Sigmoid colon (tissue), 7 donors: ENCODE results near the gene DOCK8. TPM values are rescaled to one million over a fixed set of nuclear protein-coding genes. Genes with fewer than 3 reads are reported as not detected.

ENCODE experiments used
- DNase-seq: peaks from one replicate; pipeline ENCODE4 v3.0.0-alpha.2; 2019
- H3K27ac ChIP-seq, 4 donors: fragments of 200-600 bp; sonication (generic); one replicate each; pipeline ENCODE4 v1.5.1; 2016 to 2019; ENCODE audit warnings: mild to moderate bottlenecking in 1 of 4
- H3K27me3 ChIP-seq, 3 donors: fragments of 200-600 bp; sonication (generic); one replicate each; pipeline ENCODE4 v1.5.1; 2019; ENCODE audit warnings: mild to moderate bottlenecking in 1 of 3
- H3K36me3 ChIP-seq, 4 donors: fragments of 200-600 bp; sonication (generic); one replicate each; pipeline ENCODE4 v1.5.1; 2016 to 2019
- H3K4me1 ChIP-seq, 4 donors: fragments of 200-600 bp; sonication (generic); one replicate each; pipeline ENCODE4 v1.5.1; 2017 to 2019
- H3K4me3 ChIP-seq, 4 donors: fragments of 200-600 bp; sonication (generic); one replicate each; pipeline ENCODE4 v1.5.1; 2017 to 2019; ENCODE audit warnings: mild to moderate bottlenecking in 2 of 4, moderate library complexity in 1 of 4
- H3K9me3 ChIP-seq, 4 donors: fragments of 200-600 bp in 3 of 4; sonication (generic) in 3 of 4; one replicate each; pipeline versions ENCODE4 v1.5.1 to v1.6.1; 2013 to 2019
- CTCF ChIP-seq, 4 experiments: fragments of 450-650 bp in 3 of 4; fragments of 200-600 bp in 1 of 4; IDR thresholded peaks; one replicate each; pipeline ENCODE4 v1.5.1; 2016 to 2019; ENCODE audit warnings: antibody characterized with exemption in 4 of 4, mild to moderate bottlenecking in 3 of 4, moderate library complexity in 2 of 4
- EP300 ChIP-seq, 4 donors: sonication (generic); formaldehyde crosslinking; IDR thresholded peaks; one replicate each; pipeline ENCODE4 v1.6.1; 2017; ENCODE audit warnings: antibody characterized with exemption in 4 of 4
- POLR2A ChIP-seq, 2 donors: fragments of 450-650 bp; IDR thresholded peaks; one replicate each; pipeline ENCODE4 v1.6.1; 2016; ENCODE audit warnings: antibody characterized with exemption in 2 of 2, mild to moderate bottlenecking in 2 of 2, moderate library complexity in 2 of 2
- POLR2AphosphoS5 ChIP-seq, 4 donors: sonication (generic); formaldehyde crosslinking; IDR thresholded peaks; one replicate each; pipeline ENCODE4 v1.6.1; 2017; ENCODE audit warnings: antibody characterized with exemption in 4 of 4
- WGBS, 2 donors: extraction: QIAGEN DNeasy Blood & Tissue Kit; methylation state at CpG; one replicate each; pipeline ENCODE4 v1.1.7; 2013; 5-methylcytosine and 5-hydroxymethylcytosine counted together
- intact Hi-C: fragments of 100-400 bp; cut with DNase I; formaldehyde crosslinking; loops from one replicate; pipeline ENCODE4 v1.15.1; 2023
- polyA plus RNA-seq, 3 donors: library from polyadenylated mRNA; stranded (reverse); fragments of 200-250 nt; gene quantifications; one replicate each; pipeline ENCODE4 v1.2.3, GENCODE V29; 2013
- total RNA-seq, 4 donors: library from RNA; depleted of rRNA; stranded (reverse); fragments of >200 nt; gene quantifications; one replicate each; pipeline ENCODE4 v1.1.0, GENCODE V29; 2016
- donor health status: healthy with polysubstance abuse.
- donor health status: Bipolar disorder and iron deficiency.
- donor health status: healthy.

The DOCK8 gene
- total and polyA plus RNA-seq, 7 donors, result 2.3 to 22.8 (median 6.4) TPM

- no peak for DNase-seq
- Histone ChIP-seq H3K4me1 (no peaks in the 10 kb centered on the region), H3K4me3 (no peak overlapping the region), H3K27me3 (no peaks in the 10 kb centered on the region), H3K36me3 (no peaks in the 10 kb centered on the region), H3K27ac (no peak overlapping the region), H3K9me3 (no peaks in the 10 kb centered on the region)
- TF ChIP-seq EP300 (IDR thresholded peaks at IDR 0.05) (no peak), CTCF (IDR thresholded peaks at IDR 0.05) (no peak), POLR2A (IDR thresholded peaks at IDR 0.05) (no peak), POLR2AphosphoS5 (IDR thresholded peaks at IDR 0.05) (no peak)
- intact Hi-C loops, result loop anchor here (10.0 kb wide), 1 partner anchor 285 kb away; no protein-coding TSS in a partner anchor
- 73 to 76% methylated on average over 4 of the region's 4 CpGs for WGBS, 2 donors
These were observed 264.8 kb downstream of the DOCK8 start for GRCh38 chr9:479304-479970.

DNA sequence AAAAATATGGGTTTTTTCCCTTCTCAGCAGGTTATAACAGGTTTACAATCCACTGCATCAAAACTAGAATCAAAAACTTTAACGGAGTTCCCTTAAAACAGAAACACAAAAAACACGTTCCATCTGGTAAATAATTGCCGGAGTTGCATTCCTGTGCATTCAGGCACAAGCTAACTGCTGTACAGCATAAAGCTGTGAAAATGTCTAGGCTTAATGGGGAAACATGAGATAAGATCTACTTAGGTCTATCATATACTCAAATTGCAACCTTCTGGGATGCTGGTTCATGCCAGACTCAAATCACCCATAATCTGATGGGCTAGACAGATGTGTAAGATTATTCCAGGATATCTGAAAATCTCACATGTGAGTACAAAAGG is 265.3 kb downstream of the DOCK8 start:
- Histone ChIP-seq H3K27me3 (no peaks in the 10 kb centered on the region), H3K27ac (no peak overlapping the region), H3K4me1 (no peaks in the 10 kb centered on the region), H3K4me3 (no peak overlapping the region), H3K9me3 (no peaks in the 10 kb centered on the region), H3K36me3 (no peaks in the 10 kb centered on the region)
- TF ChIP-seq CTCF (IDR thresholded peaks at IDR 0.05) (no peak), POLR2A (IDR thresholded peaks at IDR 0.05) (no peak)
- no peak for DNase-seq
- WGBS, 2 donors, result 82 to 88% methylated on average over 3 of the region's 3 CpGs
- intact Hi-C loops, result loop anchor here (10.0 kb wide), 1 partner anchor 285 kb away; no protein-coding TSS in a partner anchor

GRCh38 chr9:482739-483138 is 268.1 kb downstream of the DOCK8 start:
- TF ChIP-seq POLR2AphosphoS5 (IDR thresholded peaks at IDR 0.05) (no peak), POLR2A (IDR thresholded peaks at IDR 0.05) (no peak), EP300 (IDR thresholded peaks at IDR 0.05) (no peak), CTCF (IDR thresholded peaks at IDR 0.05) (no peak)
- H3K27me3 ChIP-seq, result no peaks in the 10 kb centered on the region
- no peaks in the 10 kb centered on the region for H3K4me1 ChIP-seq
- WGBS, 2 donors, result 96 to 98% methylated on average over 7 of the region's 7 CpGs
- H3K36me3 ChIP-seq, result no peaks in the 10 kb centered on the region
- no peak overlapping the region for H3K4me3 ChIP-seq
- DNase-seq, result no peak
- intact Hi-C loops, result no loop called here
- no peak overlapping the region for H3K27ac ChIP-seq
- H3K9me3 ChIP-seq, result no peaks in the 10 kb centered on the region

GRCh38 chr9:486156-486555 is 271.5 kb downstream of the DOCK8 start:
- H3K9me3 ChIP-seq, result no peaks in the 10 kb centered on the region
- DNase-seq, result no peak
- H3K4me1 ChIP-seq, result no peaks in the 10 kb centered on the region
- intact Hi-C loops, result no loop called here
- H3K27ac ChIP-seq, result no peak overlapping the region
- H3K4me3 ChIP-seq, result no peak overlapping the region
- 84 to 85% methylated on average over 4 of the region's 4 CpGs for WGBS, 2 donors
- no peak for TF ChIP-seq POLR2AphosphoS5 (IDR thresholded peaks at IDR 0.05)
- no peak for TF ChIP-seq EP300 (IDR thresholded peaks at IDR 0.05)
- TF ChIP-seq POLR2A (IDR thresholded peaks at IDR 0.05), result no peak
- TF ChIP-seq CTCF (IDR thresholded peaks at IDR 0.05), result no peak
- no peaks in the 10 kb centered on the region for H3K27me3 ChIP-seq
- H3K36me3 ChIP-seq, result no peaks in the 10 kb centered on the region

GRCh38 chr9:487429-487828 is 272.8 kb downstream of the DOCK8 start:
- no peaks in the 10 kb centered on the region for H3K9me3 ChIP-seq
- 93 to 96% methylated on average over 2 of the region's 2 CpGs for WGBS, 2 donors
- intact Hi-C loops, result no loop called here

More at GRCh38 chr9:487429-487828, 272.8 kb downstream of the DOCK8 start:
- Histone ChIP-seq H3K4me1 (no peaks in the 10 kb centered on the region), H3K27me3 (no peaks in the 10 kb centered on the region), H3K36me3 (no peaks in the 10 kb centered on the region), H3K27ac (no peak overlapping the region), H3K4me3 (no peak overlapping the region)
- no peak for TF ChIP-seq EP300 (IDR thresholded peaks at IDR 0.05)
- no peak for DNase-seq
